AG09309 (cell line): ENCODE measurements around the gene TMEM144.

Experiments
- DNase-seq: peaks from one replicate; pipeline ENCODE4 v3.0.0-alpha.2; 2010; ENCODE audit warnings: low read depth
- H3K4me3 ChIP-seq: 2 replicates; pipeline ENCODE4 v1.5.1; 2011; ENCODE audit warnings: mild to moderate bottlenecking, low read depth, low read length, moderate library complexity; ENCODE audit not compliant: control insufficient read depth
- CTCF ChIP-seq: IDR thresholded peaks from 2 replicates; pipeline ENCODE4 v1.5.1; 2011; ENCODE audit warnings: mild to moderate bottlenecking, low read depth, low read length, inconsistent platforms; ENCODE audit not compliant: insufficient read depth, control insufficient read depth; ENCODE audit errors: missing control alignments

Gene TMEM144

DNA sequence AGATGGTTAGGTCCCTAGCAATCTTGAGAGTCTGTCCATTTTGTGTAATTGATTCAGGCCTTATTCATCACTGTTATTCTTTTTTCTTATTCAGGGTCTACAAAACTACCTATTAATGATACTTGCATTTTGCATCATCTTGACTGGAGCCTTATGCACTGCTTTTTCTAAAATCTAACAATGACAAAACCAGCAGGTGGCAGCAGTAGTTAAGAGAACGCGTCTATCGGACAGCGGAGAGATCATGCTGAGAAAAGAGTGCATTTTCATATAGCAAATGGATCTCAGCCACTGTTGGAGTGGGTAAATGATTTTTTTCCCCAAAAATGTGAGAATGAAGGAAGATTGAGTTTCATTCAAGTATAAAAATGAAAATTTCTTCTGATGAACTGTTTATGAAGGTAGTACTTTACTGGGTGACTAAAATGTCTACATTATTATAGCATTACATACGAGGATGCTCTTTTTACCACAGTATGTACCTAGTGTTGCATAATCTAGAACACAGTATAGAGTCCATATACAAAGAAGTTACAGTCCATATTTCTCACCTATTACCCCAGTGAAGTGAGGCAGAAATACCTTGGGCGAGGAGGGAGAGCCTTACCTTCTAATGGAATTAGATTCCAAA lies 43.2 kb downstream of the TMEM144 start:
- H3K4me3 ChIP-seq = no peak overlapping the region
- peak; percentile 21 for DNase-seq
- peak; percentile 62 for TF ChIP-seq CTCF

GRCh38 chr4:158254292-158254691 lies 44.0 kb downstream of the TMEM144 start:
- no peak for DNase-seq
- no peak overlapping the region for H3K4me3 ChIP-seq
- no peak for TF ChIP-seq CTCF

DNA sequence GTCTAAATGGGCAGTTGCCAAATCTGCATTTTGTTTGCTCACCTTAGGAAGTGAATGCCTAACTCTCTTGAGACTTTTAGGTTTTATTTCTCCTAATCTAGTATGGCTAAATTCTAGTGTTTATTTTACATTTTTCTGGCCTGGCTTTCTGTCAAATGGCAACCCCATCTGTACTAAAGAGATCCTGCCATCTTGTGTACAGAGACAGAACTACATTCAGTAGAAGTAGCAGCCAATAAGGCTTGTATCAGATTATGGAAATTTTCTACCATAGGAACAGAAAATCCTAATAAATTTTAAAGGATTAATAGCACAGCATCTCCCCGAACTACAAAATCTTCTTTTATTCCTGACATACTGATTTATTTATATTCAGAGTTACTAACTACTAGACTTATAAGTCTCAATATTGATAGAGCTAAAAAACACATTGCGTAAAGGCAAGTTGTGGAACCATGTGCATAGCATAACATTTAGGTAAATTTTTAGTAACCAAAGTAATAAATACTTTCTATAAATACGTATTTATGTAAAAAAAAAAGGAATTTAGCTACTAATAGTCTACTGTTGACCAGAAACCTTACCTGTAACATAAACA lies 45.5 kb downstream of the TMEM144 start:
- no peak overlapping the region for H3K4me3 ChIP-seq
- TF ChIP-seq CTCF = peak; percentile 68
- DNase-seq = peak; percentile 20

DNA sequence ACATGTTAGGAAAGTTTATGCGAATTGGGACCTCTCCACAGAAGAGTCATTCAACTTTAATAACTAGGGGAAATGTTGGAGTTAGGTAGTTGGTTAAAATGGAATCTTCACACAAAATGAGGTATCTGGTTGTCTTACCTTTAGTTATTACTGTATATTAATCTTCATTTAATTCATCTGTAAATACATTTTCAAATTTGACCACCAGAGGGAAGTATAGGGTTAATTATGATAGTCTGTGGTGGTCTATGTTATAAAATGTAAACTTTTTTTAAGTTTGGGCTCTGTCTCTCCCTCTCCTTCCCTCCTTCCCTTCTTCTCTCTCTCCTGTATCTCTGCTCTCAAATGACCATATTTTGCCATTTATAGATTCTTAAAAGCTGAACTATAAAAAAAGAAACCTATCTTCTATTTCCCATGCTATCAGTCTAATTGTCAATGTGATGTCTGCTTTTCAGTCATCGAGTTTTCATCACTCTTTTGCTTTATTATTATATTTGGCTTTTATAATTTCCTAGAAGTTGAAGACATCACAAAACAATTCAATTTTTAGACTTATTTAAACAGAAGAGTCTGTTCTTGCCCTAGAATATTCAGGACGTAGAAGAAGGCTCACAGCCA lies 49.8 kb downstream of the TMEM144 start:
- H3K4me3 ChIP-seq = no peak overlapping the region
- no peak for DNase-seq
- TF ChIP-seq CTCF = no peak

DNA sequence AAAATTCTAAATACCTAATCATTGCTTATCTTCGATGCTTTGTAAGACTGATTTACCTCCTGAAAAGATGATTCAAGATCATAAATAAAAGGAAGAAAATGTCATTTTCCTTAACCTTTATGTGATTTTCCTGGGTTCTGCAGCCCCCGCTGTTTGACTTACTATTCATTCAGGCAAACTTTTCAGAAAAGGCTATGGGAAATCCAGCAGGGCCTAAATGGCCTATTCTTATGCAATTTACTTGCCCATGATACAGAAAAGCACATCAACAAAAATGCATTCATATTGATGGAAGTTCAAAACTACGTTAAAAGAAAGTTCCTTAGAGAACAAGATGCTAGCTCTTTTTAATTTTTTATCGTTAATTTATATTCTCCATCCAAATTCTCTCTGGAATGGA lies 51.2 kb downstream of the TMEM144 start:
- TF ChIP-seq CTCF = no peak

DNA sequence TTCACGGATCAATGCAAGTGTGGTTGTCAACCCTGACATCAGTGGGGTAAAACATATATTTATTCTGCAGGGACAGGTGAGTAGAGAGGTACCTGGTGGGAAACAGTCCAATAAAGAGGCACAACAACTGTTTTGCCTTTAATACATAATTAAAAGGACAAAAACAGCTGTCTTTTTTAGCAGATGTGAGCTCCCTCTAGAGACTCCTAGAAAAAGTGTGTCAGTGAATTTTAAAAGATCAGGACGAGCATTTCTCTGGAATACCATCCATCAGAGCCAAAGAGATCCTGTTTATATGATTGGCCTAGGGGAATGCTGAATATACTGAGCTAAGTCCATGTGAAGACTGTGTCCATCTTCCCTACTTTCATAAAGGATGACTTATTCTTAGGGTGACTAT lies 58.3 kb downstream of the TMEM144 start:
- peak; percentile 10 for TF ChIP-seq CTCF
- H3K4me3 ChIP-seq = no peak overlapping the region
- DNase-seq = no peak

More for the DNA sequence above, 51.2 kb downstream of the TMEM144 start:
- H3K4me3 ChIP-seq = no peak overlapping the region
- DNase-seq = no peak

- H3K4me3 ChIP-seq = no peak overlapping the region
- DNase-seq = no peak
- TF ChIP-seq CTCF = no peak
These were observed 64.3 kb downstream of the TMEM144 start for GRCh38 chr4:158274636-158275035.
